T-helper 2 cell (primary cell): ENCODE results near the gene ATPAF1.

Experiments used
- DNase-seq, 5 experiments: peaks; one replicate each; pipeline versions ENCODE4 v3.0.0 to v3.0.0-alpha.2; 2012 to 2022

ATPAF1 gene

DNA sequence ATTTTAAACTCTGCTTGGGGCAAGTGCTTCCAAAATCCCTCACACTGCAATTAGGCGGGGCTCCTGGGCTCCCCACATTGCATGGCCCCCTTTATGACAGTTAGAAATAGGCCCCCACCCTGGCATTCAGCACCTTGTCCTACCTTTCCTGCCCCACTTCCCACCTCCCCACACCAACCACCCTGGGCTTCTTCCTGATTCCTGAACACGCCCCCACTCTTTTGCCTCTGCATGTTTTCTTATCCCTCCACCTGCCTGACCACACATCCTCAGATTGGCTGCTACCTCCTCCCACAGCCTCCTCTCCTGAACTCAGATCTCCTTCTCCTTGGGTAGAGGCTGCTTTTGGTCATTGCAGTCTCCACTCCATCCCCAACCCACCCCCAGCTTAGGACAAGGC lies 53.1 kb downstream of the ATPAF1 start:
- DNase-seq = no peak

GRCh38 chr1:46614604-46614984 lies 53.6 kb downstream of the ATPAF1 start:
- no peak for DNase-seq

DNA sequence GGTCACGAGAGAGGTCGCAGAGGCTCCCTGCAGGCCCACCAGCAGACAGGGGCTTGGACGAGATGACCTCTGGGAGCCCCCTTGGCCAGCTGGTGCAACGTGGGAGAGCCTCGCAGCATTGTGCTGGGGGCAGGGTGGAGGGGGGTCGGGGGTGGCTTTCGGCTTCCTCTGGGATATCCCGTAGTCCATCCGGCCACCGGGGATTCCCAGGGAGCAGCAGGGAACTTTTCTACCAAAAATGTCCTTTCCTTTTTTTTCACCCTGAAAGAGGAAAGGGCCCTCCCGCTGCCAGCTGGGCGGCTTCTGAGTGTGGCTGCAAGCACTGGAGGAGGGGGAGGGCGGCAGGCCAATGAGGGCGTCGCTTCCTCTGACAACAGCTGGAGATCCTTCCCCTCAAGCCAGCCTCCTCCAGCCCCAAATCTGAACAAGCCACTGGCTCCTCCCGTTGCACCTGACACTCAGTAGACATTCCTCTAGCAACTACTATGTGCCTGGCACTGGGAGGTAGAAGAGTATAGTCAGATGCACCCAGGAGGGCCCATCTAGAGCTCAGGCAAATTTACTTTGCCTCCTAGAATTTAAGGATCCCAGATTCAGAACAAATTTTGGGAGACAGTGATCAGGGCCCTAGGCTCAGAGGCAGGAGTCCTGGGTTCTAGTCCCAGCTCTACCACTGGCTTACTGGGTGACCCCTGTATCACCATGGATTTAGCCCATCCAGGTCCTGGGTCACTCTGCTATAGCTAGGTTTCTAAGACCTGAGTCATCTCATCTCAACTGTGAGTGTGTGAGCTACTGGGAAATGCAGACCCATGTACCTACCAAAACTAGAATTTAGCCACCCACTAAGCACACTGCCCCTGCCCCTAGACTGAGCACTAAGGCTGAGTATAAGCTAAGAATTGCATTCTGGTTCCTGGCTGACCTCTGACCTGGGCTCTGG lies 54.2 kb downstream of the ATPAF1 start:
- peak in 3 of 5 experiments; percentile 9 to 65 (median 17) for DNase-seq

DNA sequence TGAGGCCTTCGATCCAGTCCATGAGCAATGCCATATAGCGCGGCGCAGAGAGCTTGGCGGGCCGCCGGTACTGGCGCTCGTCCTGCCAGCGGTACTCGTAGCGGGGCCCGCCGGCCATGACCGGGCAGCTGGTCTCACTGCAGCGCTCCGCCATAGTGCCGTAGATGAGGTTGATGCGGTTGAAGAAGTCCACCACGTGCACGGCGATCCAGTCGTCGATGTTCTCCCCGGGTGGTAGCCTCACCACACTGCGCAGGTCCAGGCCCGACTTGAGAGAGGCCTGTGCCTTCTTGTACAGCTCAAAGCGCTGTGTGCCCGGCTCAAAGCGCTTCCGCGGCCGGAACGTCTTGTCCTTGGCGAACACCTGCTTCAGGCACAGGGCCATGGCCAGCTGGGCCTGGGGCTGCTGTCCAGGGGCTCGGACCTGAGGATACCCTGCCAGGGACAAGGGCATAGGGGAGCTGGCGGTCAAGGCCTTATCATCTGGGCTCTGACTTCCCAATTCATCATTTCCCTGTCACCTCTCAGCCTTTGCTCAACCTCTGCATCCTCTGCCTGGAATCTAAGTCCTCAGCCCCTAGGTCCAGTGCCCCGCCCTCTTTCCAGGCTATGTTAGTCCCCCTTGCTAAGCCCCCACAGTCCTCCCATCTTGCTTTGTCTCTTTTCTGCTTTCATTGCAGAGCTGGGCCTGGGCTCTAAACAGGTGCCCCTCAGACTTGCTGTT lies 55.1 kb downstream of the ATPAF1 start:
- DNase-seq = no peak

DNA sequence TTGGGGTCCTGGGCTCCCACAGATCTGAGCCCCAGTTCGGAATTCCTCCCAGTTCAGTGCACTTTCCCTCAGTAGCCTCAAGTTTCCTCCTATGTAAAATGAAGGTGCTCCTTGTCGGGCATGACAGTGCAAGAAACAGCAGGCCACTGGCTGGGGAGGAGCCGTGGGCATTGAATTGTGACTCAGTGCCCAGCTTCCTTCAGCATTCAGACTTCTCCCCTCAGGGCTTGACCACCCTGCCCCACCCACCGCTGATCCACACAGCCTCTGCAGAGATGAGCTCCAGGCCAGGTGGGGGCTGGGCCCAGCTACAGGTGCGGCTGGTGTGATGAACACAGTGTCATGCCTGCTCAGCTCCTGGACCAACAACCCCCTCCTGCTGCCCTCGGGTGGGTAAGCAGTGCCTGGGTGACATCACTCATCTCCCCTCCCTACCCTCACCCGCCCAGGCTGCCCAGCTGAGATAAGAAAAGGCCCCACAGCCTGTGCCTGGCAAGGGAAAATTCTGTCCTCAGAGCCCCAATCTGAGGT lies 56.4 kb downstream of the ATPAF1 start:
- no peak for DNase-seq

- DNase-seq = no peak
These were observed 60.6 kb downstream of the ATPAF1 start for GRCh38 chr1:46607345-46608130.

DNA sequence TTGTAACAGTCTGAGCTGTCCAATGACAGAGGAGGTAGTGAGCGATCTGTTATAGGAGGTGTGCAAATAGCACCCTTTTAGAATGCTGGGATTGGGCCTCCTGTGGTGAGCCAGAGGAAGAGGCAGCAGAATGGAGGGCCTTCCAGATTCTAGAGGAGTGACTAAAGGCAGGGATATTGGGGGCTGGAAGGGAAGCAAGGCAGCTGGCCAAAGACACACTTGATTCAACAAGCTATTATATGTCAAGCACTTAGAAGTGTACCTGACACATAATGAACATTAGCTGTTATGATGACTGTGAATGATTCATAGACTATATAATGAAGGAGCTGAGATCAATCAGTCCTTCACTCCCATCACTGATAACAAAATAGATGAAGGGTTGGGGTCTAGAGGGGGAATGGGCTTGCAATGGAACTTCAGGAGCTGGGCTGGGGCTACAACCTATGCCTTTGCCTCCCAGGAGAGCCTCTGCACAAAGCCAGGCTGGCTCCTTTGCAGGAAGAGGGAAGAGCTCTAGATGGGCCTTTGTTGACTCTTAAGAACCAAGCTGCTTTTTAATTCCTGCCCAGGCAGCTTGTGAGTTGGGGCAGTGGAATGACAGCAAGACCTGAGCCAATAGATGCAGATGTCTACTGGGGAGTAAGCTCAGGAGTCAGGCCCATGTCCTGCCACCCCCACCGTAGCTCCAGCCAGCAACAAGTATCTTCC lies 61.8 kb downstream of the ATPAF1 start:
- no peak for DNase-seq

DNA sequence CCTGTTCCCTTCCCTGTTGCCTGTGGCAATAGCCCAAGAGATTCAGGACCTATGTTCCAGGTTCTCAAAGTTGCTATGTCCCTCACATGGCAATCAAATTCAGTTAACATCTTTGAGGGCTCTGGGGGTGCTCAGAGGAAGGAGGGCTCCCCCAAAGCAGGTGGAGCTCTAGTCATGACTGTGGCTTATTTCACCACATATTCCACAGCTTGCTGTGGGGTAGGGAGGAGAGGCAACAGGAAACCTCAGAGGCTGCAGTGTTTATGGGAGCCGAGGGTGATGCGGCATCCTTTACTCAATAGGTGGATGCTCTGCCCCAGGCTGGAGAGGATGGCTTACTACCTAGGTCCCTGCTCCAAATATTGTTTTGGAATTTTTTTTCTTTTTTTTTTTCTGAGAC lies 62.9 kb downstream of the ATPAF1 start:
- peak in 2 of 5 experiments; percentile 63 to 73 for DNase-seq

- peak; percentile 96 to 99 (median 98) for DNase-seq
These were observed 64.2 kb downstream of the ATPAF1 start, which contains the start of gene MKNK1 for GRCh38 chr1:46603858-46604549. TSS of gene MKNK1 (minus strand) at chr1:46604268. CDS start at chr1:46583327, 20,941 bp downstream.

GRCh38 chr1:46603481-46603857 lies 64.7 kb downstream of the ATPAF1 start:
- peak in 1 of 5 experiments; percentile 19 for DNase-seq

DNA sequence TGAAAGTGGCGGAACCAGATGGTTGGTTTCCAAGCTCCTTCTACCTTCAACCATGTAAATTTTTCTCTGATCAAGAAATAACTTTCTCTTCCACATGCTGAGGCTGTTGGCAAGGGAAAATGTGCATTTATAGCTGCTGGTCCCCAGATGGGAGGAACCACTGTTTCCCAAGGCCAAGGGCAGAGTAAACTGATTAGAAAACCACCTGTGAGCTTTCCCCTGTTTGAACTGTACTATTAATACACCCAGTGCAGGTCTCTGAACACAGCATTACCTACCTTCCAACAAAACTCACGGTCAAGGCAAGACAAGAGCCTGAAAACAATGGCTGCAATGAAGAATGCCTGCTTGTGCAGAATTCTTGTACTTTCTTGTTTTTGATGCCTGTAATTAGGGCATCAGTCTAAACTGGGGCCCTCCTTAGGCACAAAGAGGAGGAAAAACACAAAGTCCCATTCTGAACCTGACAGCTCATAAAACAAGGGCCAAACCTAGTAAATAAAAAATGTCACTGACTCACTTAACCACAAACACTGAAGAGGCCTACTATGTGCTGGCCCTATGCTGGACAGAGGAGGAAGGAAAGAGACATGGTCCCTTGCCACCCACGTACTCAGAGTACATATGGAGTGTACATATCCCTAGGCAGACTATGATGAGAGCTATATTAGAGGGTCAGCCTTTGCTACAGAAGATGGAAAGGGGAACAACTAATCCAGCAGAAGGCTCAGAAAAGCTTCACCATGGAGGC lies 66.7 kb downstream of the ATPAF1 start:
- DNase-seq = no peak

- peak in 1 of 5 experiments; percentile 59 for DNase-seq
These were observed 68.8 kb downstream of the ATPAF1 start for GRCh38 chr1:46599059-46599970.

DNA sequence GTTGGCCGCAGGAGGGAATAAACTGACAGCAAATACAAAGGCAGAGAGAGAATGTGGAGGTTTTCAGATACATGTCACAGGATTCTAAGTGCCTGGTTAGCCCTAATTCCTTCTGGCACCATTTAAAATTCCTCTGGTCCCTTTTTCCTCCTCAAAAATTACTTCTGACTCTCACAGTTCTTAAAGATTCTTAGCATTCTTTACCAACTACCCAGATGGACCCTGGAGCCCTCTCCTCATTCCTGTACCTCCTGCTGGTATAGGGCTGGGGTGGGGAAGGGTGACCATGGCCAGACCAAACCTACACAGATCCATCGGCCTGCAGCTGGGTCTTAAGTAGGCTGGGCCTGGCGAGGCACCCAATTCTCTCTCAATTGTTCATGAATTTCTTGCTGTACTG lies 71.3 kb downstream of the ATPAF1 start:
- no peak for DNase-seq

GRCh38 chr1:46596036-46596435 lies 72.1 kb downstream of the ATPAF1 start:
- DNase-seq = no peak

- DNase-seq = peak in 1 of 5 experiments; percentile 33
These were observed 73.0 kb downstream of the ATPAF1 start for GRCh38 chr1:46595127-46595526.

GRCh38 chr1:46594063-46594462 lies 74.1 kb downstream of the ATPAF1 start:
- DNase-seq = no peak

GRCh38 chr1:46592823-46593222 lies 75.3 kb downstream of the ATPAF1 start:
- no peak for DNase-seq

GRCh38 chr1:46589529-46589928 lies 78.6 kb downstream of the ATPAF1 start:
- no peak for DNase-seq

GRCh38 chr1:46587069-46587468 lies 81.1 kb downstream of the ATPAF1 start:
- no peak for DNase-seq
